Measurements from ENCODE around the gene TCFL5. TPM values are rescaled to one million over a fixed set of nuclear protein-coding genes. Genes with fewer than 3 reads are reported as not detected.
"Not testable (repeated sequence)": the region's sequence is repeated elsewhere in the genome, so short reads cannot be mapped to it uniquely, and the experiment has no call there.

Gene TCFL5
- total RNA-seq, 1 experiment from 2014 or later, result 10.8 TPM

DNA sequence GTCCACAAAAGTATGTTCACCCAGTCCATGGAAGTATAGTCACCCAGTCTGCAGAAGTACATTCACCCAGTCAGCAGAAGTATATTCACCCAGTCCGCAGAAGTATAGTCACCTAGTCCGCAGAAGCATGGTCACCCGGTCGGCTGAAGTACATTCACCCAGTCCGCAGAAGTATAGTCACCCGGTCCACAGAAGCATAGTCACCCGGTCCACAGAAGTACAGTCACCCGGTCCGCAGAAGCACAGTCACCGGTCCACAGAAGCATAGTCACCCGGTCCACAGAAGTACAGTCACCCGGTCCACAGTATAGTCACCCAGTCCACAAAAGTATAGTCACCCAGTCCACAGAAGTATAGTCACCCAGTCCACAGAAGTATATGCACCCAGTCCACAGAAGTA lies 8.8 kb downstream of the TCFL5 start:
- no peaks in the 10 kb centered on the region for H3K27me3 Mint-ChIP-seq (ENCODE audit: insufficient read depth, unreplicated experiment)
- H3K9me3 Mint-ChIP-seq (ENCODE audit: unreplicated experiment), result no peaks in the 10 kb centered on the region
- no peak for DNase-seq (ENCODE audit: unreplicated experiment)
- TF ChIP-seq, protein P1, sequence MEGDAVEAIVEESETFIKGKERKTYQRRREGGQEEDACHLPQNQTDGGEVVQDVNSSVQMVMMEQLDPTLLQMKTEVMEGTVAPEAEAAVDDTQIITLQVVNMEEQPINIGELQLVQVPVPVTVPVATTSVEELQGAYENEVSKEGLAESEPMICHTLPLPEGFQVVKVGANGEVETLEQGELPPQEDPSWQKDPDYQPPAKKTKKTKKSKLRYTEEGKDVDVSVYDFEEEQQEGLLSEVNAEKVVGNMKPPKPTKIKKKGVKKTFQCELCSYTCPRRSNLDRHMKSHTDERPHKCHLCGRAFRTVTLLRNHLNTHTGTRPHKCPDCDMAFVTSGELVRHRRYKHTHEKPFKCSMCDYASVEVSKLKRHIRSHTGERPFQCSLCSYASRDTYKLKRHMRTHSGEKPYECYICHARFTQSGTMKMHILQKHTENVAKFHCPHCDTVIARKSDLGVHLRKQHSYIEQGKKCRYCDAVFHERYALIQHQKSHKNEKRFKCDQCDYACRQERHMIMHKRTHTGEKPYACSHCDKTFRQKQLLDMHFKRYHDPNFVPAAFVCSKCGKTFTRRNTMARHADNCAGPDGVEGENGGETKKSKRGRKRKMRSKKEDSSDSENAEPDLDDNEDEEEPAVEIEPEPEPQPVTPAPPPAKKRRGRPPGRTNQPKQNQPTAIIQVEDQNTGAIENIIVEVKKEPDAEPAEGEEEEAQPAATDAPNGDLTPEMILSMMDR (IDR thresholded peaks at IDR 0.05; ENCODE audit: unreplicated experiment), result no peak
- peaks cover 8% of the 10 kb centered on the region for H3K4me1 Mint-ChIP-seq (ENCODE audit: insufficient read depth, unreplicated experiment)
- BruUV-seq (replicated peaks), result no TSS peak
- H3K27ac Mint-ChIP-seq (ENCODE audit: low read depth, unreplicated experiment), result no peak overlapping the region
- H3K36me3 Mint-ChIP-seq (ENCODE audit: insufficient read depth, unreplicated experiment), result peaks cover 49% of the 10 kb centered on the region
- POLR2A ChIA-PET, result interaction anchor here (1.1 kb wide), 1 partner anchor 9 kb away, joined by 3 read pairs; the partner anchor contains the start of gene TCFL5
- no peak overlapping the region for H3K4me3 Mint-ChIP-seq (ENCODE audit: unreplicated experiment)
- CTCF ChIA-PET, result no interaction called here
- intact Hi-C loops (cut with micrococcal nuclease), result no loop called here

DNA sequence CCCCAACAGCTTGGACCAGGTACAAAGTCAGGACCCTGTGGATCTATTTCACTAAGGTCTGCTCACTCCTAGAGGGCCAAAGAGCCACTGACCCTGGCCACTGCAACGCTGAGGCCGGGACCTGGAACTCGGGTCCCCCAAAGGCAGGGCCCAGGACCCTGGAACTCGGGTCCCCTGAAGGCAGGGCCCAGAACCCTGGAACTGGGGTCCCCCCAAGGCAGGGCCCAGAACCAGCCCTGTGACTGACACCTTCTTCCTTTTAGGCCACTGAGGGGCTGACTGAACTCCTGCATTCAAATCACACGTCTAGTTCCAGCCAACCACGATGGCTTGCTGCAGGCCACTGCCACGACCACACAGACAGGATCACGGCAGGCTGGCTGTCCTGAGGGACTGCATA lies 9.4 kb downstream of the TCFL5 start:
- H3K27ac Mint-ChIP-seq (ENCODE audit: low read depth, unreplicated experiment), result no peak overlapping the region
- intact Hi-C loops (cut with micrococcal nuclease), result no loop called here
- H3K4me1 Mint-ChIP-seq (ENCODE audit: insufficient read depth, unreplicated experiment), result peaks cover 4% of the 10 kb centered on the region
- H3K9me3 Mint-ChIP-seq (ENCODE audit: unreplicated experiment), result no peaks in the 10 kb centered on the region
- POLR2A ChIA-PET, result interaction anchor here (0.6 kb wide), 1 partner anchor 163 kb away, joined by 5 read pairs; no protein-coding TSS in a partner anchor
- peaks cover 49% of the 10 kb centered on the region for H3K36me3 Mint-ChIP-seq (ENCODE audit: insufficient read depth, unreplicated experiment)
- no peak overlapping the region for H3K4me3 Mint-ChIP-seq (ENCODE audit: unreplicated experiment)
- CTCF ChIA-PET, result interaction anchor here (0.6 to 1.2 kb wide), 2 partner anchors 23 to 44 kb away, joined by 3 read pairs; no protein-coding TSS in a partner anchor
- no peaks in the 10 kb centered on the region for H3K27me3 Mint-ChIP-seq (ENCODE audit: insufficient read depth, unreplicated experiment)
- TF ChIP-seq, protein P1 (IDR thresholded peaks at IDR 0.05; ENCODE audit: unreplicated experiment), result no peak
- DNase-seq (ENCODE audit: unreplicated experiment), result no peak
- BruUV-seq (replicated peaks), result TSS peak; percentile 17

DNA sequence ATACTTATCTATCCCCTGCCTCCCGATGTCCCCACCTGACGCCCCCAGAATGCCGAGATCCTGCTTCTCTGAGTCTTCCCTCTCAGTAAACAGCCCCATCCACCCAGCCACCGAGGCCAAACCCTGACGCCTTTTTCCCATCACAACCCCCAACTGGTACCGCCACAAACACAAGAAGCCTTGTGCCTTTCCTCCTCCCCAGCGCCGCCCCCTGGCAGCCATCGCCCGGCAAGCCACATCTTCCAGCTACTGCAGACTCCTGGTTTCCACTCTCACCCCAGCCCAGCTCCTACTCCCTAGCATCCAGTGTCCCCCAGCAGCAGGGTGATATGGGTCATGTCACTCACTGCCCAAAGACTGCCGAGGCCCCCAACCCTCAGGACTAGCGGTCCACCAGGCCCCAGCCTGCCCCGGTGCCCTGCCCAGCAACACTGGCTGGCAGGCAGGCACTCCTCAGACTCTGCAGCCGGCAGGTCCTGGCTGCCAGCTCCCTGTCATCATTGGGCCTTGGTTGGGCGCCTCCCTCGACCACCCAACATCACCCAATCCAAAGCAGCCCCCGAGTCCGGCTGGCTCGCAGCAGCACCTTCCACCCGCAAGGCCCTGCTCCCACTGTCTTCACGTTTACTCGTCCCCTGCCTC lies 11.2 kb downstream of the TCFL5 start:
- H3K4me3 Mint-ChIP-seq (ENCODE audit: unreplicated experiment), result no peak overlapping the region
- CTCF ChIA-PET, result no interaction called here
- TF ChIP-seq, protein P1 (IDR thresholded peaks at IDR 0.05; ENCODE audit: unreplicated experiment), result no peak
- H3K36me3 Mint-ChIP-seq (ENCODE audit: insufficient read depth, unreplicated experiment), result peaks cover 48% of the 10 kb centered on the region
- BruUV-seq (replicated peaks), result no TSS peak
- intact Hi-C loops (cut with micrococcal nuclease), result no loop called here
- POLR2A ChIA-PET, result interaction anchor here (0.8 kb wide), 1 partner anchor 42 kb away, joined by 3 read pairs; no protein-coding TSS in a partner anchor
- H3K27ac Mint-ChIP-seq (ENCODE audit: low read depth, unreplicated experiment), result no peak overlapping the region
- DNase-seq (ENCODE audit: unreplicated experiment), result no peak
- no peaks in the 10 kb centered on the region for H3K4me1 Mint-ChIP-seq (ENCODE audit: insufficient read depth, unreplicated experiment)
- no peaks in the 10 kb centered on the region for H3K9me3 Mint-ChIP-seq (ENCODE audit: unreplicated experiment)
- no peaks in the 10 kb centered on the region for H3K27me3 Mint-ChIP-seq (ENCODE audit: insufficient read depth, unreplicated experiment)

DNA sequence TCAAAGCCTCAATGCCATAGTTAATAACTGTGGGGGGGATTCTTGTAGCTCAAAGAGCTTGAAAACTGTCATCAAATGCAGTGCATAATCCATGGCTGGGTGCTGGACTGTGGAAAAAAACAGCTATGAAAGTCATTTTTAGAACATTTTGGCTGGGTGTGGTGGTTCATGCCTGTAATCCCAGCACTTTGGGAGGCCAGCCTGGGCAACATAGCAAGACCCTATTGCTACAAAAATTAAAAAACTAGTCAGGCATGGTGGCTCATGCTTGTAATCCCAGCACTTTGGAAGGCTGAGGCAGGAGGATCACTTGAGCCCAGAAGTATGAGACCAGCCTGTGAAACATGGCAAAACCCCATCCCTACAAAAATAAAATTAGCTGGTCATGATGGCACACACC lies 12.2 kb downstream of the TCFL5 start:
- no peaks in the 10 kb centered on the region for H3K27me3 Mint-ChIP-seq (ENCODE audit: insufficient read depth, unreplicated experiment)
- H3K36me3 Mint-ChIP-seq (ENCODE audit: insufficient read depth, unreplicated experiment), result peaks cover 46% of the 10 kb centered on the region
- ChIA-PET CTCF (interaction anchor here (0.7 to 1.7 kb wide), 4 partner anchors 10 to 1128 kb away, joined by 3 to 7 read pairs (median 4); no protein-coding TSS in a partner anchor), POLR2A (interaction anchor here (0.8 to 1.3 kb wide), 2 partner anchors 11 to 29 kb away, joined by 4 to 6 read pairs; no protein-coding TSS in a partner anchor)
- no peak for DNase-seq (ENCODE audit: unreplicated experiment)
- no peaks in the 10 kb centered on the region for H3K9me3 Mint-ChIP-seq (ENCODE audit: unreplicated experiment)
- TF ChIP-seq, protein P1 (IDR thresholded peaks at IDR 0.05; ENCODE audit: unreplicated experiment), result no peak
- no TSS peak for BruUV-seq (replicated peaks)
- no peak overlapping the region for H3K27ac Mint-ChIP-seq (ENCODE audit: low read depth, unreplicated experiment)
- intact Hi-C loops (cut with micrococcal nuclease), result no loop called here
- H3K4me1 Mint-ChIP-seq (ENCODE audit: insufficient read depth, unreplicated experiment), result no peaks in the 10 kb centered on the region
- H3K4me3 Mint-ChIP-seq (ENCODE audit: unreplicated experiment), result no peak overlapping the region

DNA sequence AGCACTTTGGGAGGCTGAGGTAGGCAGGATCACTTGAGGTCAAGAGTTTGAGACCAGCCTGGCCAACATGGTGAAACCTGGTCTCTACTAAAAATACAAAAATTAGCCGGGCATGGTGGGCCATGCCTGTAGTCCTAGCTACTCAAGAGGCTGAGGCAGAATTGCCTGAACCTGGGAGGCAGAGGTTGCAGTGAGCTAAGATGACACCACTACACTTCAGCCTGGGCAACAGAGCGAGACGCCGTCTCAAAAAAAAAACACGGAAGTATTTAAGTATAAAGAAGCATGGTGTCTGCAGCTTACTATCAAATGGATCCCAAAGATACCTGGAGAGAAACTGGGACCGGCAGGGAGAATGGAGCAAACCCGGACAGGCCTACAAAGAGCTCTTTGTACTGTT lies 12.7 kb downstream of the TCFL5 start:
- H3K9me3 Mint-ChIP-seq (ENCODE audit: unreplicated experiment); intact Hi-C loops (cut with micrococcal nuclease); DNase-seq (ENCODE audit: unreplicated experiment); H3K27me3 Mint-ChIP-seq (ENCODE audit: insufficient read depth, unreplicated experiment); H3K4me3 Mint-ChIP-seq (ENCODE audit: unreplicated experiment); BruUV-seq (replicated peaks); H3K27ac Mint-ChIP-seq (ENCODE audit: low read depth, unreplicated experiment); H3K4me1 Mint-ChIP-seq (ENCODE audit: insufficient read depth, unreplicated experiment): not testable (repeated sequence)
- peaks cover 40% of the 10 kb centered on the region for H3K36me3 Mint-ChIP-seq (ENCODE audit: insufficient read depth, unreplicated experiment)
- CTCF ChIA-PET, result interaction anchor here (0.9 to 1.7 kb wide), 3 partner anchors 11 to 146 kb away, joined by 3 to 7 read pairs (median 3); no protein-coding TSS in a partner anchor
- POLR2A ChIA-PET, result interaction anchor here (0.8 to 1.3 kb wide), 2 partner anchors 11 to 30 kb away, joined by 4 to 6 read pairs; no protein-coding TSS in a partner anchor

Data from MCF 10A (cell line).